Neutrophil (primary cell): ENCODE data around the gene COP1.

ENCODE experiments used
- H3K27ac ChIP-seq: fragments of 200-600 bp; sonication (generic); 2 replicates; pipeline ENCODE4 v1.5.1; 2016; ENCODE audit warnings: mild to moderate bottlenecking, moderate library complexity
- H3K27me3 ChIP-seq: fragments of 200-600 bp; sonication (generic); 2 replicates; pipeline ENCODE4 v1.6.0; 2016; ENCODE audit warnings: mild to moderate bottlenecking
- H3K36me3 ChIP-seq: fragments of 200-600 bp; sonication (generic); 2 replicates; pipeline ENCODE4 v1.5.1; 2017
- H3K4me1 ChIP-seq, 2 experiments: fragments of 200-600 bp in 1 of 2; sonication (generic) in 1 of 2; 1 replicate in 1 of 2; 2 replicates in 1 of 2; pipeline versions ENCODE4 v1.5.1 to v1.6.1; 2013 to 2016; ENCODE audit warnings: low read depth in 1 of 2, low read length in 1 of 2, mild to moderate bottlenecking in 1 of 2, moderate library complexity in 1 of 2; ENCODE audit not compliant: control insufficient read depth in 1 of 2, insufficient read depth in 1 of 2
- H3K4me3 ChIP-seq, 2 experiments: fragments of 200-600 bp in 1 of 2; sonication (generic) in 1 of 2; 1 replicate in 1 of 2; 2 replicates in 1 of 2; pipeline ENCODE4 v1.5.1; 2013 to 2016; ENCODE audit warnings: low read depth in 1 of 2, low read length in 1 of 2, mild to moderate bottlenecking in 1 of 2, moderate library complexity in 1 of 2
- H3K9me3 ChIP-seq: fragments of 200-600 bp; sonication (generic); 2 replicates; pipeline ENCODE4 v1.5.1; 2016
- CTCF ChIP-seq: fragments of 200-600 bp; sonication (generic); IDR thresholded peaks from 2 replicates; pipeline ENCODE4 v1.5.1; 2016; ENCODE audit warnings: antibody characterized with exemption

The COP1 gene

DNA sequence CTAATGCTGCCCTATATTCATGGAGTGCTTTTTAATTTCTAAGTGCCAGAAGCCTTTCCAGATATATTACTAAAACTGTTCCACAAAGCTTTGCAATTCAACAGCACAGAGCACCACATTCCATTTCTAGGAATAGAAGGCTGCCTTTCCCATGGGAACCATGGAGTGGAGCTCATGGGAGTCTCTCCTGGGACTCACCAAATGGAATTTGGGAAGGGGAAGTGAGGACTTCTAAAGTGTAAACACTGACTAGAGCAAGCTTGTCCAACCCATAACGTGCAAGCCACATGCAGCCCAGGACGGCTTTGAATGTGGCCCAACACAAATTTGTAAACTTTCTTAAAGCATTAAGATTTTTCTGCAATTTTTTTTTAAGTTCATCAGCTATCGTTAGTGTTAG is 273.3 kb downstream of the COP1 start:
- Histone ChIP-seq H3K27me3 (no peaks in the 10 kb centered on the region), H3K9me3 (no peaks in the 10 kb centered on the region), H3K4me3 (no peak overlapping the region), H3K36me3 (peaks cover 24% of the 10 kb centered on the region), H3K27ac (no peak overlapping the region), H3K4me1 (no peaks in the 10 kb centered on the region)
- TF ChIP-seq CTCF = no peak

GRCh38 chr1:175927944-175928343 is 279.1 kb downstream of the COP1 start:
- Histone ChIP-seq H3K27ac (no peak overlapping the region), H3K36me3 (no peaks in the 10 kb centered on the region), H3K4me3 (no peak overlapping the region), H3K4me1 (no peaks in the 10 kb centered on the region), H3K9me3 (peaks cover 8% of the 10 kb centered on the region), H3K27me3 (no peaks in the 10 kb centered on the region)
- TF ChIP-seq CTCF = no peak

- Histone ChIP-seq H3K4me1 (no peaks in the 10 kb centered on the region), H3K9me3 (no peaks in the 10 kb centered on the region), H3K27me3 (no peaks in the 10 kb centered on the region), H3K4me3 (no peak overlapping the region), H3K27ac (no peak overlapping the region), H3K36me3 (no peaks in the 10 kb centered on the region)
- no peak for TF ChIP-seq CTCF
These were observed 284.7 kb downstream of the COP1 start for GRCh38 chr1:175922254-175922881.

DNA sequence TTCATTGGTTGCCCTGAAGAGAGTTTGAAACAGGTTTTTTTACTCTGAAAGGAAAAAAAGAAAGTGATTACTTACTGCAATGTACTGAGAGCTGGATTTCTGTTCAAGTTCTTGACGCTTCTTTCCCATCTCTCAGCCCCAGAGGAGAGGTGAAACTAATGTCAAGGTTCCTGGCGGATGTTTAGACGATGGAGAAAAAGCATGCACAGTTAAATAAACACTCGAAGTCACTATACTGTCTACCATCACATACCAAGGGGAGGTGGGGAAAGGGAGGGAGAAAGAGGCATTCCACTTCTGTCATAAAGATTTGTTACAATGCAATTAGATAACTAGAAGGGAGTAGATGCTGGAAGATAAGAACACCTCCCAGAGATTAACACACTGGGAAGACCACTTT is 286.7 kb downstream of the COP1 start:
- Histone ChIP-seq H3K27me3 (no peaks in the 10 kb centered on the region), H3K27ac (no peak overlapping the region), H3K9me3 (no peaks in the 10 kb centered on the region), H3K4me1 (no peaks in the 10 kb centered on the region), H3K4me3 (no peak overlapping the region), H3K36me3 (no peaks in the 10 kb centered on the region)
- no peak for TF ChIP-seq CTCF

- H3K9me3 ChIP-seq = no peaks in the 10 kb centered on the region
These were observed 288.1 kb downstream of the COP1 start for GRCh38 chr1:175919001-175919400.

More at GRCh38 chr1:175919001-175919400, 288.1 kb downstream of the COP1 start:
- H3K27me3 ChIP-seq = no peaks in the 10 kb centered on the region
- H3K27ac ChIP-seq = no peak overlapping the region
- H3K36me3 ChIP-seq = no peaks in the 10 kb centered on the region
- no peak overlapping the region for H3K4me3 ChIP-seq
- H3K4me1 ChIP-seq = no peaks in the 10 kb centered on the region
- no peak for TF ChIP-seq CTCF
